CD14-positive monocyte (primary cell): ENCODE data around the gene ANKRD18B. TPM values are rescaled to one million over a fixed set of nuclear protein-coding genes. Genes with fewer than 3 reads are reported as not detected.
"Not testable (repeated sequence)": the region's sequence is repeated elsewhere in the genome, so short reads cannot be mapped to it uniquely, and the experiment has no call there.

ENCODE experiments used
- DNase-seq, 3 donors: peaks; one replicate each; pipeline ENCODE4 v3.0.0-alpha.2; 2011 to 2022
- H2AFZ ChIP-seq: 2 replicates; pipeline ENCODE4 v1.6.0; 2012; ENCODE audit warnings: mild to moderate bottlenecking, low read depth, low read length, inconsistent platforms; ENCODE audit not compliant: insufficient read depth, poor library complexity, severe bottlenecking
- H3K27ac ChIP-seq, 2 donors: 1 replicate in 1 of 2; 2 replicates in 1 of 2; pipeline ENCODE4 v1.5.1; 2012 to 2013; ENCODE audit warnings: low read length in 2 of 2, control low read depth in 1 of 2, inconsistent platforms in 1 of 2, low read depth in 1 of 2, mild to moderate bottlenecking in 1 of 2
- H3K27me3 ChIP-seq, 2 donors: one replicate each; pipeline versions ENCODE4 v1.6.0 to v1.6.1; 2011 to 2013; ENCODE audit warnings: low read length in 2 of 2; ENCODE audit not compliant: control insufficient read depth in 2 of 2, insufficient read depth in 2 of 2
- H3K36me3 ChIP-seq, 2 donors: replicated peaks in 1 of 2; 1 replicate in 1 of 2; 2 replicates in 1 of 2; pipeline versions ENCODE4 v1.5.1 to v1.6.1; 2012 to 2013; ENCODE audit warnings: low read length in 2 of 2, control low read depth in 1 of 2, inconsistent platforms in 1 of 2, mild to moderate bottlenecking in 1 of 2; ENCODE audit not compliant: insufficient read depth in 2 of 2, control insufficient read depth in 1 of 2
- H3K4me1 ChIP-seq, 2 donors: 1 replicate in 1 of 2; 2 replicates in 1 of 2; pipeline versions ENCODE4 v1.5.1 to v1.6.1; 2012 to 2013; ENCODE audit warnings: low read length in 2 of 2, control low read depth in 1 of 2, inconsistent platforms in 1 of 2, mild to moderate bottlenecking in 1 of 2, moderate library complexity in 1 of 2; ENCODE audit not compliant: insufficient read depth in 2 of 2, control insufficient read depth in 1 of 2
- H3K4me2 ChIP-seq: replicated peaks from 2 replicates; pipeline ENCODE3; 2012; ENCODE audit warnings: low read length, moderate library complexity, mild to moderate bottlenecking; ENCODE audit not compliant: poor library complexity, severe bottlenecking; ENCODE audit errors: extremely low read depth
- H3K4me3 ChIP-seq, 3 experiments: fragments of 200-600 bp in 1 of 3; sonication (generic) in 1 of 3; replicated peaks in 1 of 3; 1 replicate in 2 of 3; 2 replicates in 1 of 3; pipeline ENCODE4 v1.5.1; 2011 to 2013; ENCODE audit warnings: low read length in 3 of 3, mild to moderate bottlenecking in 3 of 3, control low read depth in 2 of 3, low read depth in 2 of 3, inconsistent platforms in 1 of 3, moderate library complexity in 1 of 3
- H3K79me2 ChIP-seq: 2 replicates; pipeline ENCODE4 v1.6.0; 2012; ENCODE audit warnings: mild to moderate bottlenecking, control low read depth, inconsistent platforms, low read length, moderate library complexity; ENCODE audit not compliant: insufficient read depth
- H3K9ac ChIP-seq: 2 replicates; pipeline ENCODE4 v1.6.0; 2017; ENCODE audit warnings: low read length, mild to moderate bottlenecking; ENCODE audit not compliant: insufficient read depth, poor library complexity, severe bottlenecking
- H3K9me3 ChIP-seq, 2 donors: replicated peaks in 1 of 2; 1 replicate in 1 of 2; 2 replicates in 1 of 2; pipeline versions ENCODE4 v1.5.1 to v1.6.1; 2012 to 2013; ENCODE audit warnings: low read length in 2 of 2, control low read depth in 1 of 2; ENCODE audit not compliant: control insufficient read depth in 1 of 2, insufficient read depth in 1 of 2
- H4K20me1 ChIP-seq: 2 replicates; pipeline ENCODE4 v1.6.0; 2012; ENCODE audit warnings: mild to moderate bottlenecking, low read length, control low read depth, moderate library complexity; ENCODE audit not compliant: insufficient read depth
- H3K27ac Mint-ChIP-seq, 7 donors: one replicate each; pipeline ENCODE4 v1.8.0; 2020; ENCODE audit warnings: mild to moderate bottlenecking in 7 of 7, mixed read lengths in 7 of 7, moderate library complexity in 6 of 7, inconsistent platforms in 2 of 7
- H3K27me3 Mint-ChIP-seq, 3 donors: one replicate each; pipeline ENCODE4 v1.8.0; 2021 to 2022; ENCODE audit warnings: low read depth in 3 of 3, mild to moderate bottlenecking in 3 of 3, mixed read lengths in 3 of 3, moderate library complexity in 3 of 3, inconsistent platforms in 1 of 3
- H3K36me3 Mint-ChIP-seq, 2 donors: one replicate each; pipeline ENCODE4 v1.8.0; 2020; ENCODE audit warnings: mixed read lengths in 2 of 2, inconsistent platforms in 1 of 2, mild to moderate bottlenecking in 1 of 2
- H3K4me1 Mint-ChIP-seq: one replicate; pipeline ENCODE4 v1.8.0; 2020; ENCODE audit warnings: mild to moderate bottlenecking, mixed read lengths
- H3K4me3 Mint-ChIP-seq, 2 donors: one replicate each; pipeline ENCODE4 v1.8.0; 2020; ENCODE audit warnings: mild to moderate bottlenecking in 2 of 2, mixed read lengths in 2 of 2, moderate library complexity in 1 of 2
- H3K9me3 Mint-ChIP-seq, 7 donors: one replicate each; pipeline ENCODE4 v1.8.0; 2020 to 2022; ENCODE audit warnings: mixed read lengths in 7 of 7, mild to moderate bottlenecking in 6 of 7, moderate library complexity in 6 of 7, inconsistent platforms in 2 of 7
- CTCF ChIP-seq: fragments of 200-600 bp; IDR thresholded peaks from one replicate; pipeline ENCODE4 v1.8.0; 2022; ENCODE audit warnings: antibody characterized with exemption, mild to moderate bottlenecking
- WGBS: methylation state at CpG from one replicate; pipeline ENCODE4 v1.1.5; 2013; ENCODE audit warnings: missing lambda C conversion rate; ENCODE audit not compliant: insufficient coverage; 5-methylcytosine and 5-hydroxymethylcytosine counted together
- intact Hi-C, 2 donors: fragments of 100-400 bp; cut with micrococcal nuclease; formaldehyde crosslinking; loops; one replicate each; pipeline versions ENCODE4 v1.15.0 to v1.15.1; 2023
- polyA minus RNA-seq: library from RNA; depleted of rRNA, polyadenylated mRNA; stranded (reverse); fragments of >200 nt; gene quantifications from 2 replicates; pipeline ENCODE4 v1.2.3, GENCODE V29; 2012
- polyA plus RNA-seq, 3 donors: library from polyadenylated mRNA; depleted of rRNA in 1 of 3; unstranded in 2 of 3; stranded (reverse) in 1 of 3; fragments of 300-500 nt in 2 of 3; fragments of >200 nt in 1 of 3; fragmentation: Illumina TruSeq in 2 of 3; gene quantifications; 1 replicate in 2 of 3; 2 replicates in 1 of 3; pipeline ENCODE4 v1.2.3, GENCODE V29; 2012 to 2021
- total RNA-seq, 12 experiments: library from RNA in 1 of 12; stranded (reverse) in 1 of 12; fragments of 120-200 nt in 1 of 12; gene quantifications; one replicate each; pipeline ENCODE4 v1.2.4 and lab custom pipeline; 2013 to 2026; ENCODE audit warnings: mixed read lengths in 6 of 12, inconsistent platforms in 1 of 12

The ANKRD18B gene
- total RNA-seq (2013): not detected
- not detected for polyA plus RNA-seq
- not detected in 2 replicates for polyA minus RNA-seq
- 0 to 3.3 (median 0.08) reads per million in 11 experiments for total RNA-seq (lab: John Stamatoyannopoulos, UW)

DNA sequence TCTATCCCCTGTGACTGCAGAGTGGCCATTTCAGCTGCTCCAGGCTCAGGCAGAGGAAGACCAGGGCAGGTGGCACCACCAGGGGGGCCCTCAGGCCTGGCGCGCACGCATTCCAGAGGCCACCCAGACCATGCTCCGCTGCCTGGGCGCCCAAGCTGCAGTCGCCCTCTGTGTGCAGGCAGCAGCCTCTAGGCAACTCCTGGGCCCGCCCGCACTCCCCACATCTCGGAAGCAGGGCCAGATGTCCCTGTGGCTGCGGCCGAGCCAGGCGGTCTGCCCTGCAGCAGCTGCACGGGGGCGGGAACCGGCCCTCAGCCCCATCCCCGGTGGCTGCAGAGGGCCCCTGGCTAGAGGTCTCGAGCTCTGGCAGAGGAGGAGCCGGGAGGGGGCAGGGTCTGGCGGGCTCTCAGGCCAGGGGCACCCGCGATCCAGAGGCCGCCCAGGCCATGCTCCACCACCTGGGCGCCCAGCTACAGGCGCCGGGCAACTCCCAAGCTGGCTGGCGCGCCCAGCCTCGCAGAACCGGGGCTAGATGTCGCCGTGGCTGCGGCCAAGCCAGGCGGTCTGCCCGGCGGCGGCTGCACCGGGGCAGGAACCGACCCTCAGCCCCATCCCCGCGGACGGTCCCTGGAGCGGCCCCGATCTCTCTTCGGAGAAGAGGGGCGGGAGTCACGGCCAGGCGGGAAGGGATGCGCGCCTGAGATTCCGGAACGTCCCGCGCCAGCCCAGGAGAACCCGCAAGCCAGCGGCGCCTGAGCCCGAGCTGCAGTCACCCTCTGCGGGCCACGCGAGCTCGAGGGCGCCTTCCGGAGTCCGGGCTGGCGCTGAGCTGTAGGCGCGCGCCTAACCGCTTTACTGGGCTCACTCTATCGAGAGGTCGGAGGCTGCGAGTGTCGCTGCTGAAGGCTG lies at the start of gene ANKRD18B:
Gene ANKRD18B (plus strand): TSS at position 855 of the 909 bp plus-strand sequence. CDS start 239 bp downstream, outside the sequence.
- Histone ChIP-seq H3K27me3 (peaks cover 21 to 48% of the 10 kb centered on the region in 2 donors), H3K4me3 (peak within 1 kb of the TSS in 1 of 3 experiments; percentile 54), H3K4me1 (peaks cover 6 to 15% of the 10 kb centered on the region in 2 donors), H3K4me2 (peak within 1 kb of the TSS; percentile 67), H2AFZ (peak within 1 kb of the TSS; percentile 50)
- peaks cover 52 to 64% (median 54%) of the 10 kb centered on the region in 3 donors for H3K27me3 Mint-ChIP-seq
- H3K79me2 ChIP-seq, H3K9me3 ChIP-seq, intact Hi-C loops, H3K9me3 Mint-ChIP-seq, H3K27ac Mint-ChIP-seq, H3K4me1 Mint-ChIP-seq, H3K36me3 Mint-ChIP-seq, H3K36me3 ChIP-seq, H3K27ac ChIP-seq, H3K9ac ChIP-seq, H4K20me1 ChIP-seq, DNase-seq: not testable (repeated sequence)
- H3K4me3 Mint-ChIP-seq: peak within 1 kb of the TSS; percentile 66 to 89
- 1% methylated on average over 67 of the region's 73 CpGs for WGBS

- Histone ChIP-seq H3K9ac (no peak overlapping the region), H3K79me2 (peaks cover 24% of the 10 kb centered on the region), H2AFZ (no peak overlapping the region), H3K27me3 (no peaks in the 10 kb centered on the region), H3K4me1 (peaks cover 16 to 19% of the 10 kb centered on the region in 2 donors), H3K27ac (no peak overlapping the region), H3K4me2 (no peak overlapping the region), H4K20me1 (no peaks in the 10 kb centered on the region), H3K36me3 (peaks cover 12 to 21% of the 10 kb centered on the region in 2 donors), H3K4me3 (no peak overlapping the region), H3K9me3 (no peaks in the 10 kb centered on the region)
- intact Hi-C loops: loop anchor here in 1 of 2 donors (10.0 kb wide), 2 partner anchors 181 to 451 kb away; partner anchors contain the start of genes DNAJA1 and NFX1
- H3K4me3 Mint-ChIP-seq: no peak overlapping the region
- peaks cover 16 to 21% of the 10 kb centered on the region in 2 donors for H3K36me3 Mint-ChIP-seq
- H3K9me3 Mint-ChIP-seq: peaks cover 0 to 4% (median 0%) of the 10 kb centered on the region in 7 donors
- DNase-seq: no peak
- H3K27ac Mint-ChIP-seq: no peak overlapping the region
- H3K4me1 Mint-ChIP-seq: peaks cover 16% of the 10 kb centered on the region
- no CpG with 5 or more reads among the region's 1 CpG for WGBS
- H3K27me3 Mint-ChIP-seq: no peaks in the 10 kb centered on the region
- no peak for TF ChIP-seq CTCF
Measured at GRCh38 chr9:33475357-33475756, 48.7 kb upstream of the ANKRD18B start.
